RWPE1 (cell line): ENCODE data around the gene ACSM3.
A peak's percentile ranks its signal among the peaks of the same experiment; 100 is the strongest.
"Not testable (repeated sequence)": the region's sequence is repeated elsewhere in the genome, so short reads cannot be mapped to it uniquely, and the experiment has no call there.

Source experiments
- CTCF ChIA-PET: fragments of 350-600 bp; sonication (Branson Sonifier 250); formaldehyde crosslinking; extraction: SDS; loops from one replicate; lab custom pipeline; 2021; lab: Yijun Ruan, JAX
- POLR2A ChIA-PET: fragments of 400-600 bp; formaldehyde crosslinking; extraction: SDS; loops from one replicate; lab custom pipeline; 2020; ENCODE audit warnings: antibody characterized with exemption; ENCODE audit not compliant: low non-redundant PET; lab: Yijun Ruan, JAX
- DNase-seq: peaks from one replicate; pipeline ENCODE4 v3.0.0; 2012; ENCODE audit warnings: low spot score
- H3K27ac ChIP-seq: fragments of 450-650 bp; 2 replicates; pipeline ENCODE4 v1.5.1; 2017
- TF ChIP-seq, protein P1 (sequence below): fragments of 450-650 bp; conservative IDR thresholded peaks from 2 replicates; pipeline ENCODE4 v1.5.1; 2017; ENCODE audit warnings: low read depth, mild to moderate bottlenecking

Gene ACSM3, protein sequence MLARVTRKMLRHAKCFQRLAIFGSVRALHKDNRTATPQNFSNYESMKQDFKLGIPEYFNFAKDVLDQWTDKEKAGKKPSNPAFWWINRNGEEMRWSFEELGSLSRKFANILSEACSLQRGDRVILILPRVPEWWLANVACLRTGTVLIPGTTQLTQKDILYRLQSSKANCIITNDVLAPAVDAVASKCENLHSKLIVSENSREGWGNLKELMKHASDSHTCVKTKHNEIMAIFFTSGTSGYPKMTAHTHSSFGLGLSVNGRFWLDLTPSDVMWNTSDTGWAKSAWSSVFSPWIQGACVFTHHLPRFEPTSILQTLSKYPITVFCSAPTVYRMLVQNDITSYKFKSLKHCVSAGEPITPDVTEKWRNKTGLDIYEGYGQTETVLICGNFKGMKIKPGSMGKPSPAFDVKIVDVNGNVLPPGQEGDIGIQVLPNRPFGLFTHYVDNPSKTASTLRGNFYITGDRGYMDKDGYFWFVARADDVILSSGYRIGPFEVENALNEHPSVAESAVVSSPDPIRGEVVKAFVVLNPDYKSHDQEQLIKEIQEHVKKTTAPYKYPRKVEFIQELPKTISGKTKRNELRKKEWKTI

DNA sequence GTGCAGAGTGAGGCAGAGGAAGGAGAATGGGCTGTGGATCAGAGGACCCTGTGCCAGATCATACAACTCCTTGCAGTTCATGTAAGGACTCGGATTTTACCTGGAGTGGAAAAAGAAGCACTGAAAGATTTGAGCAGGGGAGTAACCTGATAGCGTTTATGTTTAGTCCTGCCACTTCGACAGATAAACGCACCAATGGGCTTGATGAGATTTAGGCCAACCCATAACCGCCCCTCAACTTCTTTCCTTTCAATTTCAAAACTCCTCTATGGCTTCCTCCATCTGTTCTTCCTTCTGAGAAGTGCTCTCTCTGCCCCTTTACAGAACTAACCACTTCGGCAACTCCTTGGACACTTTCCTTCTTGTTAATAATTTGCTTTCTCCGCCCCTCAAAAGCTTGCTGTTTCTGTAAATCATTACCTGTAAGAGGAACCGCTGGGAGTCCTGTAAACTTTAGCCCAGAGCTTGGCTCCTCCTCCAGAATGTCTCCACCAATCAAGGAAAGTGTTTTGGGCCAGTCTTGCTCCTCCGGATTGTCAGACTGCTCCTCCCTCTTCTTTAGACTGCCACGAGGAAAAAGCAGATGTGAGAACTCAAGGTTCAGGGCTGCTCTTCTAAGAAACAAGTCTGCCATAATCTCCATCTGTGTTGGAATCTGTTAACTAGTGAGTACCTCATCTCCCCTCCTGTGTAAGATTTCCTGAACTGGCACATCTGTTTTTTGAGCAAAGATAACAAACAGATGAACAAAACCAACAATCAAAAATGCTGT lies at the start of gene ACSM3:
TSS of gene ACSM3 (plus strand) at position 554 of the 772 bp plus-strand sequence. CDS start 6,021 bp downstream, outside the sequence.
- CTCF ChIA-PET: interaction anchor here (0.6 to 0.9 kb wide), 2 partner anchors 15 to 23 kb away, joined by 3 to 4 read pairs; no protein-coding TSS in a partner anchor
- TF ChIP-seq, protein P1, sequence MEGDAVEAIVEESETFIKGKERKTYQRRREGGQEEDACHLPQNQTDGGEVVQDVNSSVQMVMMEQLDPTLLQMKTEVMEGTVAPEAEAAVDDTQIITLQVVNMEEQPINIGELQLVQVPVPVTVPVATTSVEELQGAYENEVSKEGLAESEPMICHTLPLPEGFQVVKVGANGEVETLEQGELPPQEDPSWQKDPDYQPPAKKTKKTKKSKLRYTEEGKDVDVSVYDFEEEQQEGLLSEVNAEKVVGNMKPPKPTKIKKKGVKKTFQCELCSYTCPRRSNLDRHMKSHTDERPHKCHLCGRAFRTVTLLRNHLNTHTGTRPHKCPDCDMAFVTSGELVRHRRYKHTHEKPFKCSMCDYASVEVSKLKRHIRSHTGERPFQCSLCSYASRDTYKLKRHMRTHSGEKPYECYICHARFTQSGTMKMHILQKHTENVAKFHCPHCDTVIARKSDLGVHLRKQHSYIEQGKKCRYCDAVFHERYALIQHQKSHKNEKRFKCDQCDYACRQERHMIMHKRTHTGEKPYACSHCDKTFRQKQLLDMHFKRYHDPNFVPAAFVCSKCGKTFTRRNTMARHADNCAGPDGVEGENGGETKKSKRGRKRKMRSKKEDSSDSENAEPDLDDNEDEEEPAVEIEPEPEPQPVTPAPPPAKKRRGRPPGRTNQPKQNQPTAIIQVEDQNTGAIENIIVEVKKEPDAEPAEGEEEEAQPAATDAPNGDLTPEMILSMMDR: no peak
- DNase-seq: peak; percentile 68
- POLR2A ChIA-PET: interaction anchor here (0.6 kb wide), 1 partner anchor 22 kb away, joined by 3 read pairs; no protein-coding TSS in a partner anchor
- no peak within 1 kb of the TSS for H3K27ac ChIP-seq

DNA sequence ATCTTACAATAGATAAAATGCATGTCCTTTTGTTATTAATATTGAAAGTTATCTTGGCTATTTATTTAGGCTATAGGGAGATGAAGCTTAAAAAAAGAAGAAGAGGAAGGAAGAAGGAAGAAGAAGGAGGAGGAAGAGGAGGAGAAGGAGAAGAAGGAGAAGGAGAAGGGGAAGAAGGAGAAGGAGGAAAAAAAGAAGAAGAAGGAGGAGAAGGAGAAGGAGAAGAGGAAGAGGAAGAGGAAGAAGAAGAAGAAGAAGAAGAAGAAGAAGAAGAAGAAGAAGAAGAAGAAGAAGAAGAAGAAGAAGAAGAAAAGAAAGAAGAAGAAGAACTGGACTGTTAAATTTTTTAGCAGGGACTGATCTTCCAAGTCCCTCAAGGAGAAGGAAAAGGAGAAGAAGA lies 46.1 kb upstream of the ACSM3 start:
- H3K27ac ChIP-seq, POLR2A ChIA-PET, DNase-seq: not testable (repeated sequence)
- CTCF ChIA-PET: interaction anchor here (0.6 kb wide), 1 partner anchor 36 kb away, joined by 3 read pairs; no protein-coding TSS in a partner anchor

DNA sequence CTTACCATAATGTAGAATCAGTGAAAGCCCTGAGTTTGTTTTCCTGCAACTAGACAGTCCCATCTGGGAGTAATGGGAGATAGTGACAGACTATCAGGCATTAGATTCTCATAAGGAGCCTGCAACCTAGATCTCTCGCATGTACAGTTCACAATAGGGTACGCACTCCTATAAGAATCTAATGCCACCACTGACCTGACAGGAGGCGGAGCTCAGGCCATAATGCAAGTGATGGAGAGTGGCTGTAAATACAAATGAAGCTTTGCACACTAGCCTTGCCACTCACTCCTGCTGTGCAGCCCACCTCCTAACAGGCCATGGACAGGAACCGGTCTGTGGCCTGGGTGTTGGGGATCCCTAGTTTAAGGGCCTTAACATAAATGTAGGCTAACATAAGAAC lies 43.6 kb upstream of the ACSM3 start:
- TF ChIP-seq, protein P1: no peak
- ChIA-PET POLR2A (no interaction called here), CTCF (interaction anchor here (0.7 kb wide), 1 partner anchor 284 kb away, joined by 3 read pairs; no protein-coding TSS in a partner anchor)
- no peak for DNase-seq
- no peak overlapping the region for H3K27ac ChIP-seq

DNA sequence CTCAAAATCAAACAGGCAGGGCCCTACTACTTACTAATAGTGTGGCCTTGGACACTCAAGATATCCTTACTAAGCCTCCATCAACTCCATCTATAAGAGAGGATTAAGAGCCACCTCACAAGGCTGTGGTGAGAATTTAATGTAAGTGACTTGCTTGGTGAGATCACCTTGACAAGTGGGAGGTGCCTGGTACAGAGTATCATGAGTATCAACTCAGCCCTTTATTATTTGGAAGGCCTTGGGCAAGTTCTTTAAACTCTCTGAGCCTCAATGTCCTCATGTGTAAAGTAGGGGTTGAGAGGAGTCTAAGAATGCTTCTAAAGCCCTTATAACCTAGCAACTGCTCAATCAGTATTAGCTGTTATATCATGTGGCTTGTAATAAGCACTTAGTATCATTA lies 37.2 kb upstream of the ACSM3 start:
- ChIA-PET CTCF (no interaction called here), POLR2A (no interaction called here)
- H3K27ac ChIP-seq: no peak overlapping the region
- no peak for DNase-seq
- TF ChIP-seq, protein P1: no peak

DNA sequence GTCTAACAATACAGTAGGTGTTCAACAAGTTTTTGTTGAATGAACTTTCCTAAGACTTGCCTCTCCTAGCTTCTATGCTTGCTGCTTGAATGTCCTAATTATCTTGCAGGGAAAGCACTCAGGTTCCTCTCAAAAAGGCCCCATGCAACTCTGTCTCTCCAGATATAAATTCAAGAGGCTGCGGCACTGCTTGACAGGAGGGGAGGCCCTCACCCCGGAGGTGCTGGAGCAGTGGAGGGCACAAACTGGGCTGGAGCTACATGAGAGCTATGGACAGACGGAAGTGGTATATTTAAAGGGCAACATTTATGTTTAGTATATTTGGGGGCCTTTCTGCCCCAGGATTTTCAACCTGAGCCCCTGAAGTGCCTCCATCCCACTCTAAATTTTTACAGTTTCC lies 36.6 kb upstream of the ACSM3 start:
- no peak for DNase-seq
- TF ChIP-seq, protein P1: no peak
- ChIA-PET POLR2A (no interaction called here), CTCF (no interaction called here)
- no peak overlapping the region for H3K27ac ChIP-seq

DNA sequence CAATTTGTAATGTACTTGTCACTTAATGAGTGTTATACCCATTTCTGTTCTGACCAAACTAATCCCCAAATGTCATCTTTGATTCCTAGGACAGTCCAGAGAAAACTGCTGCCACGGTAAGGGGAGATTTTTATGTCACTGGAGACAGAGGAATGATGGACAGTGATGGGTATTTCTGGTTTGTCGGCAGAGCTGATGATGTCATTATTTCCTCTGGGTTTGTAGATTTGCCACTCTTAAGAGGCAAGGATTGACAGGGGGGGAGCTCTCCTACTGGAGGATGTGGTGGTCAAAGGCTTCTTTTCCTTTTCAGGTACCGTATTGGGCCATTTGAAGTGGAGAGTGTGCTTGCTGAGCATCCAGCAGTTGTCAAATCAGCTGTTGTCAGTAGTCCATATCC lies 34.7 kb upstream of the ACSM3 start:
- DNase-seq: no peak
- TF ChIP-seq, protein P1: no peak
- POLR2A ChIA-PET: no interaction called here
- no peak overlapping the region for H3K27ac ChIP-seq
- CTCF ChIA-PET: no interaction called here
